K562 (cell line): ENCODE results near the gene ZNF200. TPM values are rescaled to one million over a fixed set of nuclear protein-coding genes. Genes with fewer than 3 reads are reported as not detected.

Experiments
- ATAC-seq: fragments of 200-7000 bp; cut with Tn5 transposase; 3 replicates; pipeline ENCODE4 v1.9.1; 2020; ENCODE audit warnings: moderate library complexity
- BruUV-seq: library from RNA; stranded (reverse); fragments of 400-500 nt; replicated peaks from 2 replicates; lab custom pipeline; 2021; lab: Mats Ljungman, UMichigan
- CTCF ChIA-PET: fragments of 300-600 bp; formaldehyde crosslinking; extraction: SDS; loops from one replicate; lab custom pipeline; 2021; ENCODE audit warnings: low intra/inter-chr PET ratio; lab: Yijun Ruan, JAX
- POLR2A ChIA-PET: fragments of 300-600, 350-650 bp; sonication (Branson Sonifier 250); formaldehyde crosslinking; extraction: SDS; loops from one replicate; lab custom pipeline; 2021; ENCODE audit warnings: antibody characterized with exemption, inconsistent platforms; lab: Yijun Ruan, JAX
- DNase-seq, 4 experiments: peaks; one replicate each; pipeline versions ENCODE4 v3.0.0 to v3.0.0-alpha.2; 2011 to 2018; ENCODE audit warnings: low spot score in 3 of 4, mixed read lengths in 3 of 4; ENCODE audit errors: extremely low read depth in 1 of 4
- FAIRE-seq: peaks from 2 replicates; lab custom pipeline; 2011; peaks lifted over from hg19 to GRCh38; lab: Jason Lieb, UNC
- H2AFZ ChIP-seq: 2 replicates; pipeline ENCODE4 v1.6.0; 2011; ENCODE audit warnings: low read depth, low read length, control low read depth, inconsistent platforms
- H3K27ac ChIP-seq: fragments of 200-600 bp; 3 replicates; pipeline ENCODE4 v1.8.0; 2011; ENCODE audit warnings: low read depth, mild to moderate bottlenecking, control low read depth, inconsistent platforms, low read length, moderate library complexity, mixed read lengths; ENCODE audit errors: extremely low read depth
- H3K27me3 ChIP-seq, 2 experiments: fragments of 300-600 bp in 1 of 2; 2 replicates in 1 of 2; 3 replicates in 1 of 2; pipeline versions ENCODE4 v1.6.0 to v1.8.0; 2011; ENCODE audit warnings: inconsistent platforms in 2 of 2, low read length in 2 of 2, mild to moderate bottlenecking in 1 of 2, mixed read lengths in 1 of 2, moderate library complexity in 1 of 2; ENCODE audit not compliant: control insufficient read depth in 2 of 2, insufficient read depth in 2 of 2
- H3K36me3 ChIP-seq: fragments of 300-600 bp; 3 replicates; pipeline ENCODE4 v1.8.0; 2011; ENCODE audit warnings: mild to moderate bottlenecking, low read length, inconsistent platforms; ENCODE audit not compliant: control insufficient read depth, insufficient read depth
- H3K4me1 ChIP-seq, 2 experiments: fragments of 200-600 bp in 1 of 2; replicated peaks in 1 of 2; 2 replicates in 1 of 2; 3 replicates in 1 of 2; pipeline versions ENCODE4 v1.5.1 to v1.8.0; 2011; ENCODE audit warnings: inconsistent platforms in 2 of 2, low read length in 2 of 2, mild to moderate bottlenecking in 1 of 2, mixed read lengths in 1 of 2, moderate library complexity in 1 of 2; ENCODE audit not compliant: control insufficient read depth in 2 of 2, insufficient read depth in 2 of 2
- H3K4me2 ChIP-seq: 2 replicates; pipeline ENCODE4 v1.6.1; 2011; ENCODE audit warnings: low read length, control low read depth, inconsistent platforms, mixed read lengths; ENCODE audit not compliant: insufficient read depth
- H3K4me3 ChIP-seq: fragments of 200-600 bp; sonication (generic), shearing (Covaris generic); 2 replicates; pipeline ENCODE4 v1.5.1; 2016; ENCODE audit warnings: control low read depth, inconsistent platforms
- H3K79me2 ChIP-seq: fragments of 200-600 bp; 3 replicates; pipeline ENCODE4 v1.8.0; 2011; ENCODE audit warnings: low read length, inconsistent platforms; ENCODE audit not compliant: control insufficient read depth, insufficient read depth
- H3K9ac ChIP-seq, 2 experiments: 2 replicates each; pipeline versions ENCODE4 v1.6.0 to v1.6.1; 2011; ENCODE audit warnings: low read depth in 2 of 2, low read length in 2 of 2, control low read depth in 1 of 2, inconsistent platforms in 1 of 2, mild to moderate bottlenecking in 1 of 2, mixed read lengths in 1 of 2; ENCODE audit not compliant: insufficient read depth in 1 of 2
- H3K9me1 ChIP-seq: one replicate; pipeline ENCODE4 v1.6.0; 2011; ENCODE audit warnings: inconsistent platforms, mild to moderate bottlenecking, low read length, moderate library complexity; ENCODE audit not compliant: control insufficient read depth, insufficient read depth
- H3K9me3 ChIP-seq: replicated peaks from 2 replicates; pipeline ENCODE4 v1.5.1; 2011; ENCODE audit warnings: low read depth, low read length, inconsistent platforms; ENCODE audit not compliant: control insufficient read depth, insufficient read depth
- H4K20me1 ChIP-seq: replicated peaks from 2 replicates; pipeline ENCODE4 v1.6.1; 2011; ENCODE audit warnings: low read length, inconsistent platforms, mixed read lengths; ENCODE audit not compliant: control insufficient read depth, insufficient read depth
- HDAC1 ChIP-seq, 2 experiments: fragments of 450-650 bp; IDR thresholded peaks; 2 replicates each; pipeline ENCODE4 v1.6.1; 2016 to 2017; ENCODE audit warnings: inconsistent platforms in 1 of 2, mild to moderate bottlenecking in 1 of 2, moderate library complexity in 1 of 2
- MIER1 ChIP-seq: fragments of 450-650 bp; IDR thresholded peaks from 2 replicates; pipeline ENCODE4 v1.6.1; 2016; ENCODE audit warnings: antibody characterized with exemption, mild to moderate bottlenecking, low read depth
- NR2C1 ChIP-seq, 2 experiments: fragments of 450-650 bp; IDR thresholded peaks; 2 replicates each; pipeline ENCODE4 v1.6.1; 2017; ENCODE audit warnings: mild to moderate bottlenecking in 2 of 2, antibody characterized with exemption in 1 of 2, inconsistent platforms in 1 of 2, missing compliant biosample characterization in 1 of 2, missing genetic modification characterization in 1 of 2
- PRMT5 ChIP-seq: sonication (generic); formaldehyde crosslinking; IDR thresholded peaks from 2 replicates; pipeline ENCODE4 v1.5.0; 2020; ENCODE audit warnings: missing genetic modification reagents
- TAF15 ChIP-seq: fragments of 200-400 bp; formaldehyde crosslinking; IDR thresholded peaks from 2 replicates; pipeline ENCODE4 v1.6.1; 2017; ENCODE audit warnings: mild to moderate bottlenecking, low read depth, low read length, moderate library complexity
- ZNF274 ChIP-seq: IDR thresholded peaks from 2 replicates; pipeline ENCODE4 v1.6.1; 2011; ENCODE audit warnings: low read depth, mild to moderate bottlenecking, low read length, moderate library complexity, borderline replicate concordance
- ZNF830 ChIP-seq: fragments of 250-450 bp; sonication (Bioruptor Pico); IDR thresholded peaks from 2 replicates; pipeline ENCODE4 v1.5.0; 2021; ENCODE audit warnings: mild to moderate bottlenecking
- WGBS: fragments of 100-300 bp; shearing (Covaris generic); methylation state at CpG from one replicate; pipeline ENCODE4 v1.1.6; 2016; ENCODE audit warnings: low coverage, mixed read lengths; ENCODE audit not compliant: insufficient coverage; ENCODE audit errors: missing lambda C conversion rate; 5-methylcytosine and 5-hydroxymethylcytosine counted together
- in situ Hi-C: fragments of 300-500 bp; cut with MboI; formaldehyde crosslinking; loops from 4 replicates; pipeline ENCODE4 v1.15.0; 2018; ENCODE audit warnings: inconsistent platforms, mixed read lengths
- intact Hi-C: fragments of 100-400 bp; cut with micrococcal nuclease; formaldehyde crosslinking; loops from 2 replicates; pipeline ENCODE4 v1.14.2; 2022
- polyA plus RNA-seq, 8 experiments: library from polyadenylated mRNA; depleted of rRNA in 4 of 8; stranded (reverse) in 5 of 8; unstranded in 3 of 8; fragments of >200 nt; fragmentation: Nextera tagmentation in 2 of 8; fragmentation: Illumina TruSeq in 1 of 8; extraction: Ambion mirVana in 2 of 8; extraction: Trizol in 1 of 8; gene quantifications; 2 replicates each; pipeline versions ENCODE4 v1.2.1 to v1.2.3, GENCODE V29; 2011 to 2014; ENCODE audit warnings: inconsistent platforms in 1 of 8, missing spikeins in 1 of 8
- total RNA-seq, 7 experiments: library from RNA; depleted of rRNA in 6 of 7; stranded (reverse); fragments of >200 nt in 6 of 7; fragmentation: Illumina TruSeq in 2 of 7; extraction: Trizol in 2 of 7; gene quantifications; 2 replicates each; pipeline versions ENCODE4 v1.2.1 to v1.2.3, GENCODE V29; 2011 to 2021; ENCODE audit warnings: low replicate concordance in 1 of 7
- TF ChIP-seq, protein P1 (sequence below): IDR thresholded peaks from 2 replicates; pipeline ENCODE4 v1.6.1; 2011; ENCODE audit warnings: borderline replicate concordance, low read depth, mild to moderate bottlenecking, moderate library complexity, low read length; ENCODE audit not compliant: insufficient read depth, poor library complexity, severe bottlenecking
- TF ChIP-seq, protein P2 (sequence below), 2 experiments: fragments of 450-650 bp; conservative IDR thresholded peaks; 2 replicates each; pipeline ENCODE4 v1.6.1; 2017; ENCODE audit warnings: mild to moderate bottlenecking in 2 of 2, moderate library complexity in 2 of 2
- TF ChIP-seq, protein P3 (sequence below), 3 experiments: IDR thresholded peaks in 2 of 3; conservative IDR thresholded peaks in 1 of 3; 2 replicates each; pipeline ENCODE4 v1.5.1; 2011 to 2012; ENCODE audit warnings: low read length in 3 of 3, mild to moderate bottlenecking in 3 of 3, control low read depth in 2 of 3, improper control_type of control experiment in 1 of 3, inconsistent platforms in 1 of 3, low read depth in 1 of 3, mixed read lengths in 1 of 3, moderate library complexity in 1 of 3; ENCODE audit not compliant: insufficient read depth in 2 of 3
- TF ChIP-seq, protein P4 (sequence below): fragments of 450-650 bp; IDR thresholded peaks from 2 replicates; pipeline ENCODE4 v1.7.0; 2016; ENCODE audit warnings: borderline replicate concordance

ZNF200 gene
- total and polyA plus RNA-seq, 9 of the 15 experiments (the other 6 are each of a cell fraction or from before 2014, with no cell fraction given): 4.8 to 14.5 (median 9.2) TPM

DNA sequence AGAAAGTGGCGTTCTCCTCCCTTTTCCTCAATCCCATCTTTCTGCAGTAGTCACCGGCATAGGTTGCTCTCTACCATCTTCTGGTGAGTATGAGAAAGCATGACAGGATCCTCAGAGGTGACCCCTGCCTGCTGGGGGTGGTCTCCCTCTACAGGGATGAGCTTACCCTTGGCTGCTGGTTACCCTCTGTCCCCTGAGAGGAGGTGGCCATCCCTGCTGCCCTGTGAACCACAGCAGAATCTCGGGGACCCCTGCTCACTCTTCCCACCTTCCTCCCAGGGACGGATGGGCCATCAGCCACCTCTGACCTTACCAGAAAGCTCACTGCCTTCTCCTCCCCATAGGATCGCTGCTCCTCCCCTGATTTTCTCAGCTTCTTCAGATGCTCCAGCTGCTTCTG lies 13.6 kb upstream of the ZNF200 start:
- peaks cover 20 to 65% of the 10 kb centered on the region in 2 experiments for H3K27me3 ChIP-seq
- no peak overlapping the region for H3K4me3 ChIP-seq
- intact Hi-C loops (no loop called here), in situ Hi-C loops (no loop called here)
- H4K20me1 ChIP-seq: no peaks in the 10 kb centered on the region
- FAIRE-seq (no peak), ATAC-seq (no peak), DNase-seq (no peak)
- no peak overlapping the region for H3K27ac ChIP-seq
- ChIA-PET CTCF (no interaction called here), POLR2A (no interaction called here)
- H3K9me1 ChIP-seq: no peaks in the 10 kb centered on the region
- no TSS peak for BruUV-seq
- WGBS: 0% methylated on average over 4 of the region's 5 CpGs
- no peak overlapping the region for H2AFZ ChIP-seq
- TF ChIP-seq NR2C1 (IDR thresholded peaks at IDR 0.05) (no peak), NR2C1 (tag; IDR thresholded peaks at IDR 0.05) (no peak), MIER1 (no peak), PRMT5 (no peak), HDAC1 (IDR thresholded peaks at IDR 0.05) (no peak), TAF15 (no peak), ZNF274 (no peak), ZNF830 (no peak)
- TF ChIP-seq, protein P1, sequence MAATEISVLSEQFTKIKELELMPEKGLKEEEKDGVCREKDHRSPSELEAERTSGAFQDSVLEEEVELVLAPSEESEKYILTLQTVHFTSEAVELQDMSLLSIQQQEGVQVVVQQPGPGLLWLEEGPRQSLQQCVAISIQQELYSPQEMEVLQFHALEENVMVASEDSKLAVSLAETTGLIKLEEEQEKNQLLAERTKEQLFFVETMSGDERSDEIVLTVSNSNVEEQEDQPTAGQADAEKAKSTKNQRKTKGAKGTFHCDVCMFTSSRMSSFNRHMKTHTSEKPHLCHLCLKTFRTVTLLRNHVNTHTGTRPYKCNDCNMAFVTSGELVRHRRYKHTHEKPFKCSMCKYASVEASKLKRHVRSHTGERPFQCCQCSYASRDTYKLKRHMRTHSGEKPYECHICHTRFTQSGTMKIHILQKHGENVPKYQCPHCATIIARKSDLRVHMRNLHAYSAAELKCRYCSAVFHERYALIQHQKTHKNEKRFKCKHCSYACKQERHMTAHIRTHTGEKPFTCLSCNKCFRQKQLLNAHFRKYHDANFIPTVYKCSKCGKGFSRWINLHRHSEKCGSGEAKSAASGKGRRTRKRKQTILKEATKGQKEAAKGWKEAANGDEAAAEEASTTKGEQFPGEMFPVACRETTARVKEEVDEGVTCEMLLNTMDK: no peak
- TF ChIP-seq, protein P2, sequence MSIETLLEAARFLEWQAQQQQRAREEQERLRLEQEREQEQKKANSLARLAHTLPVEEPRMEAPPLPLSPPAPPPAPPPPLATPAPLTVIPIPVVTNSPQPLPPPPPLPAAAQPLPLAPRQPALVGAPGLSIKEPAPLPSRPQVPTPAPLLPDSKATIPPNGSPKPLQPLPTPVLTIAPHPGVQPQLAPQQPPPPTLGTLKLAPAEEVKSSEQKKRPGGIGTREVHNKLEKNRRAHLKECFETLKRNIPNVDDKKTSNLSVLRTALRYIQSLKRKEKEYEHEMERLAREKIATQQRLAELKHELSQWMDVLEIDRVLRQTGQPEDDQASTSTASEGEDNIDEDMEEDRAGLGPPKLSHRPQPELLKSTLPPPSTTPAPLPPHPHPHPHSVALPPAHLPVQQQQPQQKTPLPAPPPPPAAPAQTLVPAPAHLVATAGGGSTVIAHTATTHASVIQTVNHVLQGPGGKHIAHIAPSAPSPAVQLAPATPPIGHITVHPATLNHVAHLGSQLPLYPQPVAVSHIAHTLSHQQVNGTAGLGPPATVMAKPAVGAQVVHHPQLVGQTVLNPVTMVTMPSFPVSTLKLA (conservative IDR thresholded peaks at IDR 0.05): no peak
- TF ChIP-seq, protein P3, sequence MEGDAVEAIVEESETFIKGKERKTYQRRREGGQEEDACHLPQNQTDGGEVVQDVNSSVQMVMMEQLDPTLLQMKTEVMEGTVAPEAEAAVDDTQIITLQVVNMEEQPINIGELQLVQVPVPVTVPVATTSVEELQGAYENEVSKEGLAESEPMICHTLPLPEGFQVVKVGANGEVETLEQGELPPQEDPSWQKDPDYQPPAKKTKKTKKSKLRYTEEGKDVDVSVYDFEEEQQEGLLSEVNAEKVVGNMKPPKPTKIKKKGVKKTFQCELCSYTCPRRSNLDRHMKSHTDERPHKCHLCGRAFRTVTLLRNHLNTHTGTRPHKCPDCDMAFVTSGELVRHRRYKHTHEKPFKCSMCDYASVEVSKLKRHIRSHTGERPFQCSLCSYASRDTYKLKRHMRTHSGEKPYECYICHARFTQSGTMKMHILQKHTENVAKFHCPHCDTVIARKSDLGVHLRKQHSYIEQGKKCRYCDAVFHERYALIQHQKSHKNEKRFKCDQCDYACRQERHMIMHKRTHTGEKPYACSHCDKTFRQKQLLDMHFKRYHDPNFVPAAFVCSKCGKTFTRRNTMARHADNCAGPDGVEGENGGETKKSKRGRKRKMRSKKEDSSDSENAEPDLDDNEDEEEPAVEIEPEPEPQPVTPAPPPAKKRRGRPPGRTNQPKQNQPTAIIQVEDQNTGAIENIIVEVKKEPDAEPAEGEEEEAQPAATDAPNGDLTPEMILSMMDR (IDR thresholded peaks at IDR 0.05 in 2 of 3, conservative IDR thresholded peaks at IDR 0.05 in 1 of 3; ENCODE audit: insufficient read depth in 2 of 3, low read depth in 1 of 3, low read length in 3 of 3): no peak
- TF ChIP-seq, protein P4, sequence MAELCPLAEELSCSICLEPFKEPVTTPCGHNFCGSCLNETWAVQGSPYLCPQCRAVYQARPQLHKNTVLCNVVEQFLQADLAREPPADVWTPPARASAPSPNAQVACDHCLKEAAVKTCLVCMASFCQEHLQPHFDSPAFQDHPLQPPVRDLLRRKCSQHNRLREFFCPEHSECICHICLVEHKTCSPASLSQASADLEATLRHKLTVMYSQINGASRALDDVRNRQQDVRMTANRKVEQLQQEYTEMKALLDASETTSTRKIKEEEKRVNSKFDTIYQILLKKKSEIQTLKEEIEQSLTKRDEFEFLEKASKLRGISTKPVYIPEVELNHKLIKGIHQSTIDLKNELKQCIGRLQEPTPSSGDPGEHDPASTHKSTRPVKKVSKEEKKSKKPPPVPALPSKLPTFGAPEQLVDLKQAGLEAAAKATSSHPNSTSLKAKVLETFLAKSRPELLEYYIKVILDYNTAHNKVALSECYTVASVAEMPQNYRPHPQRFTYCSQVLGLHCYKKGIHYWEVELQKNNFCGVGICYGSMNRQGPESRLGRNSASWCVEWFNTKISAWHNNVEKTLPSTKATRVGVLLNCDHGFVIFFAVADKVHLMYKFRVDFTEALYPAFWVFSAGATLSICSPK: no peak
- H3K4me1 ChIP-seq: peaks cover 0 to 5% of the 10 kb centered on the region in 2 experiments; a peak in 1 of 5 replicates
- peaks cover 4% of the 10 kb centered on the region for H3K9me3 ChIP-seq
- H3K4me2 ChIP-seq: no peak overlapping the region
- no peaks in the 10 kb centered on the region for H3K79me2 ChIP-seq
- no peak overlapping the region; a peak in 1 of 4 replicates for H3K9ac ChIP-seq
- no peaks in the 10 kb centered on the region for H3K36me3 ChIP-seq
